SJCRH30 (cell line): ENCODE data around the gene SOCS7. TPM values are rescaled to one million over a fixed set of nuclear protein-coding genes. Genes with fewer than 3 reads are reported as not detected.

Source experiments
- total RNA-seq: library from RNA; depleted of rRNA; stranded (reverse); fragments of >200 nt; shearing (Covaris generic); gene quantifications from 2 replicates; pipeline ENCODE4 v1.2.3, GENCODE V29; 2014; rRNA removed

SOCS7 gene
- total RNA-seq, 1 experiment from 2014 or later, result 21.0 TPM

Other genes starting within 250 kb of the SOCS7 start
- not detected in 2 replicates for gene TBC1D3E, start 223.9 kb upstream of the SOCS7 start, total RNA-seq
- gene TBC1D3, start 159.3 kb upstream of the SOCS7 start, total RNA-seq, result not detected in 2 replicates
- 41.9 and 42.3 TPM in 2 replicates for gene MRPL45, start 54.7 kb upstream of the SOCS7 start, total RNA-seq
- not detected in 2 replicates for gene GPR179, start 7.9 kb upstream of the SOCS7 start, total RNA-seq
- gene ARHGAP23, start 76.6 kb downstream of the SOCS7 start, total RNA-seq, result 35.7 and 37.9 TPM in 2 replicates